ENCODE data around the gene RABL2B.

Gene RABL2B

GRCh38 chr22:50732681-50733080, 50.8 kb downstream of the RABL2B start:
- DNase-seq, result no peak
- peaks cover 0 to 63% of the 10 kb centered on the region in 2 donors for H3K27me3 ChIP-seq
- TF ChIP-seq CTCF (IDR thresholded peaks at IDR 0.05), result no peak
- peaks cover 0 to 6% (median 0%) of the 10 kb centered on the region in 4 donors for H3K4me1 ChIP-seq
- no peaks in the 10 kb centered on the region for H3K9me3 ChIP-seq
- no peak overlapping the region for H3K27ac ChIP-seq
- H3K4me3 ChIP-seq, result no peak overlapping the region
- intact Hi-C loops (cut with DNase I; ENCODE audit: low total_unique reads), result no loop called here
- H3K36me3 ChIP-seq, result no peaks in the 10 kb centered on the region

- H3K27me3 ChIP-seq, result peaks cover 0 to 63% of the 10 kb centered on the region in 2 donors
- no peaks in the 10 kb centered on the region for H3K36me3 ChIP-seq
- peaks cover 0 to 6% (median 0%) of the 10 kb centered on the region in 4 donors for H3K4me1 ChIP-seq
- no peak overlapping the region for H3K27ac ChIP-seq
- TF ChIP-seq CTCF (IDR thresholded peaks at IDR 0.05), result peak; percentile 11 to 27
- DNase-seq, result peak in 1 of 2 donors; percentile 56
- intact Hi-C loops (cut with DNase I; ENCODE audit: low total_unique reads), result no loop called here
- no peak overlapping the region for H3K4me3 ChIP-seq
- no peaks in the 10 kb centered on the region for H3K9me3 ChIP-seq
Measured at GRCh38 chr22:50731811-50732624, 51.4 kb downstream of the RABL2B start.

- peak; percentile 14 to 65 for DNase-seq
- Histone ChIP-seq H3K4me3 (no peak overlapping the region), H3K9me3 (no peaks in the 10 kb centered on the region), H3K36me3 (no peaks in the 10 kb centered on the region), H3K27me3 (peaks cover 0 to 63% of the 10 kb centered on the region in 2 donors), H3K4me1 (peaks cover 0 to 6% (median 0%) of the 10 kb centered on the region in 4 donors), H3K27ac (no peak overlapping the region)
- intact Hi-C loops (cut with DNase I; ENCODE audit: low total_unique reads), result no loop called here
- no peak for TF ChIP-seq CTCF (IDR thresholded peaks at IDR 0.05)
Measured at GRCh38 chr22:50730941-50731661, 52.3 kb downstream of the RABL2B start.

GRCh38 chr22:50730013-50730891, 53.2 kb downstream of the RABL2B start:
- DNase-seq, result peak; percentile 13 to 51
- Histone ChIP-seq H3K36me3 (no peaks in the 10 kb centered on the region), H3K9me3 (no peaks in the 10 kb centered on the region), H3K4me1 (peaks cover 0 to 6% (median 0%) of the 10 kb centered on the region in 4 donors), H3K4me3 (no peak overlapping the region), H3K27ac (no peak overlapping the region), H3K27me3 (peaks cover 0 to 58% of the 10 kb centered on the region in 2 donors)
- intact Hi-C loops (cut with DNase I; ENCODE audit: low total_unique reads), result no loop called here
- TF ChIP-seq CTCF (IDR thresholded peaks at IDR 0.05), result no peak

- Histone ChIP-seq H3K36me3 (no peaks in the 10 kb centered on the region), H3K4me1 (peaks cover 0 to 6% (median 0%) of the 10 kb centered on the region in 4 donors), H3K27me3 (peaks cover 0 to 50% of the 10 kb centered on the region in 2 donors), H3K27ac (no peak overlapping the region), H3K9me3 (no peaks in the 10 kb centered on the region), H3K4me3 (no peak overlapping the region)
- DNase-seq, result peak; percentile 9 to 47
- TF ChIP-seq CTCF (IDR thresholded peaks at IDR 0.05), result no peak
- intact Hi-C loops (cut with DNase I; ENCODE audit: low total_unique reads), result no loop called here
Measured at GRCh38 chr22:50729391-50730012, 53.9 kb downstream of the RABL2B start.

Data from tibial artery (tissue), 4 donors.